ENCODE measurements around the gene SNRNP70.
"Not testable (repeated sequence)": the region's sequence is repeated elsewhere in the genome, so short reads cannot be mapped to it uniquely, and the experiment has no call there.

The SNRNP70 gene

GRCh38 chr19:49120325-49120683 is 35.1 kb downstream of the SNRNP70 start:
- DNase-seq (ENCODE audit: low spot score): no peak

GRCh38 chr19:49120868-49121267 is 35.6 kb downstream of the SNRNP70 start:
- DNase-seq (ENCODE audit: low spot score): no peak

GRCh38 chr19:49121841-49122240 is 36.6 kb downstream of the SNRNP70 start:
- DNase-seq (ENCODE audit: low spot score): not testable (repeated sequence)

GRCh38 chr19:49123285-49123684 is 38.0 kb downstream of the SNRNP70 start:
- not testable (repeated sequence) for DNase-seq (ENCODE audit: low spot score)

- DNase-seq (ENCODE audit: low spot score): no peak
These were observed 39.9 kb downstream of the SNRNP70 start for GRCh38 chr19:49125025-49125731.

GRCh38 chr19:49126575-49126974 is 41.3 kb downstream of the SNRNP70 start:
- DNase-seq (ENCODE audit: low spot score): no peak

- DNase-seq (ENCODE audit: low spot score): not testable (repeated sequence)
These were observed 42.0 kb downstream of the SNRNP70 start for GRCh38 chr19:49127225-49127624.

- peak; percentile 98 for DNase-seq (ENCODE audit: low spot score)
These were observed 42.7 kb downstream of the SNRNP70 start for GRCh38 chr19:49127674-49128544.

- no peak for DNase-seq (ENCODE audit: low spot score)
These were observed 43.4 kb downstream of the SNRNP70 start for GRCh38 chr19:49128545-49129237.

GRCh38 chr19:49129238-49129583 is 44.0 kb downstream of the SNRNP70 start:
- no peak for DNase-seq (ENCODE audit: low spot score)

GRCh38 chr19:49130325-49130724 is 45.1 kb downstream of the SNRNP70 start:
- no peak for DNase-seq (ENCODE audit: low spot score)

- no peak for DNase-seq (ENCODE audit: low spot score)
These were observed 47.8 kb downstream of the SNRNP70 start for GRCh38 chr19:49132974-49133609.

GRCh38 chr19:49133621-49134454 is 48.6 kb downstream of the SNRNP70 start:
- no peak for DNase-seq (ENCODE audit: low spot score)

- DNase-seq (ENCODE audit: low spot score): no peak
These were observed 50.4 kb downstream of the SNRNP70 start for GRCh38 chr19:49135686-49136085.

GRCh38 chr19:49136771-49137171 is 51.5 kb downstream of the SNRNP70 start:
- no peak for DNase-seq (ENCODE audit: low spot score)

GRCh38 chr19:49140951-49141350 is 55.7 kb downstream of the SNRNP70 start:
- no peak for DNase-seq (ENCODE audit: low spot score)

GRCh38 chr19:49141352-49141751 is 56.1 kb downstream of the SNRNP70 start:
- DNase-seq (ENCODE audit: low spot score): no peak

- no peak for DNase-seq (ENCODE audit: low spot score)
These were observed 57.6 kb downstream of the SNRNP70 start for GRCh38 chr19:49142866-49143335.

- peak; percentile 90 for DNase-seq (ENCODE audit: low spot score)
These were observed 60.5 kb downstream of the SNRNP70 start for GRCh38 chr19:49145573-49146407.

- not testable (repeated sequence) for DNase-seq (ENCODE audit: low spot score)
These were observed 61.1 kb downstream of the SNRNP70 start for GRCh38 chr19:49146408-49146770.

All from HuH-7.5 (cell line).